Neuron (in vitro differentiated cells): Measurements from ENCODE around the gene ARHGAP15.

ENCODE experiments used
- H2AFZ ChIP-seq: one replicate; pipeline ENCODE4 v1.6.1; 2013; ENCODE audit warnings: low read depth, mild to moderate bottlenecking, inconsistent platforms, low read length, moderate library complexity
- H3K27me3 ChIP-seq: one replicate; pipeline ENCODE4 v1.6.1; 2013; ENCODE audit warnings: low read length; ENCODE audit not compliant: insufficient read depth
- H3K36me3 ChIP-seq: one replicate; pipeline ENCODE4 v1.6.1; 2013; ENCODE audit warnings: low read length; ENCODE audit not compliant: insufficient read depth
- H3K4me1 ChIP-seq: one replicate; pipeline ENCODE4 v1.6.1; 2013; ENCODE audit warnings: low read length; ENCODE audit not compliant: insufficient read depth
- H3K4me3 ChIP-seq: 2 replicates; pipeline ENCODE4 v1.5.1; 2013; ENCODE audit warnings: mild to moderate bottlenecking, low read length, moderate library complexity
- H3K9me3 ChIP-seq: one replicate; pipeline ENCODE4 v1.6.1; 2013; ENCODE audit warnings: low read length

ARHGAP15 gene

GRCh38 chr2:143674051-143674450 lies 544.8 kb downstream of the ARHGAP15 start:
- no peaks in the 10 kb centered on the region for H3K36me3 ChIP-seq

GRCh38 chr2:143675021-143675420 lies 545.8 kb downstream of the ARHGAP15 start:
- Histone ChIP-seq H3K4me3 (no peak overlapping the region), H3K4me1 (no peaks in the 10 kb centered on the region), H2AFZ (no peak overlapping the region), H3K36me3 (no peaks in the 10 kb centered on the region), H3K27me3 (no peaks in the 10 kb centered on the region), H3K9me3 (no peaks in the 10 kb centered on the region)

More at GRCh38 chr2:143674051-143674450, 544.8 kb downstream of the ARHGAP15 start:
- Histone ChIP-seq H3K9me3 (no peaks in the 10 kb centered on the region), H3K4me1 (no peaks in the 10 kb centered on the region), H2AFZ (no peak overlapping the region), H3K4me3 (no peak overlapping the region), H3K27me3 (no peaks in the 10 kb centered on the region)

- no peaks in the 10 kb centered on the region for H3K27me3 ChIP-seq
- no peaks in the 10 kb centered on the region for H3K36me3 ChIP-seq
- H3K9me3 ChIP-seq: no peaks in the 10 kb centered on the region
- no peak overlapping the region for H3K4me3 ChIP-seq
- no peaks in the 10 kb centered on the region for H3K4me1 ChIP-seq
- H2AFZ ChIP-seq: peak overlapping the region; percentile 35
Observed at GRCh38 chr2:143679617-143680016, 550.4 kb downstream of the ARHGAP15 start.

GRCh38 chr2:143680885-143681405 lies 551.7 kb downstream of the ARHGAP15 start:
- Histone ChIP-seq H3K4me1 (no peaks in the 10 kb centered on the region), H3K4me3 (no peak overlapping the region), H3K36me3 (no peaks in the 10 kb centered on the region), H2AFZ (no peak overlapping the region), H3K27me3 (no peaks in the 10 kb centered on the region), H3K9me3 (no peaks in the 10 kb centered on the region)

DNA sequence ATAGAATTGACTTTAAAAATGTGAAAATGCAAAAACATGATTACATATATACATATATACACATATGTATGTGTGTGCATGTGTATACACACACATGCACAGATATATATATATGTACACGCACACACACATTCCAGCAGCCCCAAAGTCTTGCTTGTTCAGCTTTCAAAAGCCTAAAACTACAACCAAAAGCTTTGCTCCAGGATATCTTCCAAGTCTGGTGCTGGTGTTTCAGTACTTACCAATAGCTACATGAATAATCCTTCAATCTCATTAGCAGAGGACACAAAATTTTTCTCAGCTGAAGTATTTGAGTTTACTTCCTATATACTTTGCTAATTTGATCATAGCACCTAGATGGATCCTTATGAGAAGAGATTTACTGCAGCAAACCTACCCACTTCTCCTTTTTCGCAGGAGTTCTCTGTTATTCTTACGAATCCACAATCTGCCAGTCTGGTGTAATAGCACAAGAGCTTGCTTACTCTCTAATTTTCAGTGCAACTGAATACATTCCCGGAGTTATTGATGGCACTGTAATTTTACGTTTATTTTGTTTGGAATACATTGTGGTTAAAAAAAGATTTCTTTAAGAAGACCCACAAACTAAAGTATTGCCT lies 553.3 kb downstream of the ARHGAP15 start:
- no peaks in the 10 kb centered on the region for H3K27me3 ChIP-seq
- no peaks in the 10 kb centered on the region for H3K36me3 ChIP-seq
- no peak overlapping the region for H3K4me3 ChIP-seq
- no peaks in the 10 kb centered on the region for H3K9me3 ChIP-seq
- no peaks in the 10 kb centered on the region for H3K4me1 ChIP-seq
- no peak overlapping the region for H2AFZ ChIP-seq

GRCh38 chr2:143683977-143684376 lies 554.8 kb downstream of the ARHGAP15 start:
- Histone ChIP-seq H3K9me3 (no peaks in the 10 kb centered on the region), H3K27me3 (no peaks in the 10 kb centered on the region), H3K4me1 (no peaks in the 10 kb centered on the region), H3K4me3 (no peak overlapping the region), H3K36me3 (no peaks in the 10 kb centered on the region), H2AFZ (no peak overlapping the region)

DNA sequence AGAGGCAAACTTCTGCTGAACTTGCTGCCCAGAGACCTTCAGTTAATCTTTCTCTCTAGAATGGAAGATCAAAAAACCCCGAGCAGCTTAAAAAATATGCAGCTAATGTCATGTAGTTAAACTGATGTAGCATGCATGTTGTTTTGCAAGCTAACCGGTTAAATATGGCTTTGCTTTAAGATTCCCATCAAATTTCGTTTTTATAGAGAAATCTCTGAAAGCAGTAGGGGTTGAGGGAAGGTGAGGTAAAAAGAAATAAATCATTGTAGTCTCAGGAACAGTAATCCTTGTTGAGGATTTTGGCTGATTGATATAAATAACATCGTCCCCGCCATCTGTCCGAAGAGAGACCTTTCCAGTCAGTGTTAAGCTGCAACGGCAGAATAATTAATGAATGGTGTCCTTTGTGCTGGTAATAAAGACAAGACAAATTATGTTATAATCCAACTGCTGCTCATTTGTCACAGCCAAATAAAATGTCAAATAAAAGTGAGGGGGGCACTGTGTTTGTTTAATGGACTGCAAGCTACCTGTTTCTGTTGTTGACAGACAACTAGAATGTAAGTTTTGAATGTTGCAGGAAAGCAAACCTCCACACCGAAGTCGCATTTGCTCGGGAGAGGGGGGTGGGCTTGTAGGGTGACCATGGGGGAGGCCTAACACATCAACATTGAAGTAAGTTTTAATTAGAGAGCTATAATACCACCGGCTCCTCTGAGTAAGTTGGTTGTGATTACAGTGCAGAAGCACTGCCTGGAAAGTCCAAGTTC lies 555.5 kb downstream of the ARHGAP15 start:
- Histone ChIP-seq H3K4me1 (no peaks in the 10 kb centered on the region), H3K9me3 (no peaks in the 10 kb centered on the region), H2AFZ (no peak overlapping the region), H3K36me3 (no peaks in the 10 kb centered on the region), H3K27me3 (no peaks in the 10 kb centered on the region), H3K4me3 (no peak overlapping the region)

GRCh38 chr2:143685421-143686078 lies 556.3 kb downstream of the ARHGAP15 start:
- Histone ChIP-seq H3K9me3 (no peaks in the 10 kb centered on the region), H3K4me1 (no peaks in the 10 kb centered on the region), H3K36me3 (no peaks in the 10 kb centered on the region), H3K27me3 (no peaks in the 10 kb centered on the region), H2AFZ (no peak overlapping the region), H3K4me3 (no peak overlapping the region)

- Histone ChIP-seq H3K9me3 (no peaks in the 10 kb centered on the region), H2AFZ (no peak overlapping the region), H3K27me3 (no peaks in the 10 kb centered on the region), H3K4me3 (no peak overlapping the region), H3K4me1 (no peaks in the 10 kb centered on the region), H3K36me3 (no peaks in the 10 kb centered on the region)
Observed at GRCh38 chr2:143686585-143687164, 557.5 kb downstream of the ARHGAP15 start.

DNA sequence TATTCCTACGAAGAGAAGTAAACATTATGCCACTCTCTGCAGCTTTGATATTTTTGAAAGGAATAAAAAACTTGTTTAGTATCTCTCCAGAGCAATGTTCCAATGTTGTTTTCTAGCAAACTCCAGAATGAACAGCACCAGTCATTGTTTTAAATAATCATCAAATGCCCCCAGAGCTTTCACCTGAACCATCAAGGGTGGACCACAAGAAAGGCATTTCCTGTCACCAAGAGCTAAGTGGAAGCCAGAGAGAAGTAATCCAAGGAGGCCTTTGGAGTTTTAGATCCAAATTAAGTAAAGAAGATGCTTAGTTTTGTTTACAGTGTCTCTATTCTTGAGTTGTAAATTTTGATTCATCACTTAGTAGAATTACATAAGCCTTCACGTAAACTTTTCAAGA lies 559.0 kb downstream of the ARHGAP15 start:
- Histone ChIP-seq H3K4me1 (no peaks in the 10 kb centered on the region), H3K9me3 (no peaks in the 10 kb centered on the region), H2AFZ (no peak overlapping the region), H3K36me3 (no peaks in the 10 kb centered on the region), H3K4me3 (no peak overlapping the region), H3K27me3 (no peaks in the 10 kb centered on the region)

- Histone ChIP-seq H2AFZ (no peak overlapping the region), H3K4me3 (no peak overlapping the region), H3K9me3 (no peaks in the 10 kb centered on the region), H3K27me3 (no peaks in the 10 kb centered on the region), H3K4me1 (no peaks in the 10 kb centered on the region), H3K36me3 (no peaks in the 10 kb centered on the region)
Observed at GRCh38 chr2:143688815-143689214, 559.6 kb downstream of the ARHGAP15 start.

DNA sequence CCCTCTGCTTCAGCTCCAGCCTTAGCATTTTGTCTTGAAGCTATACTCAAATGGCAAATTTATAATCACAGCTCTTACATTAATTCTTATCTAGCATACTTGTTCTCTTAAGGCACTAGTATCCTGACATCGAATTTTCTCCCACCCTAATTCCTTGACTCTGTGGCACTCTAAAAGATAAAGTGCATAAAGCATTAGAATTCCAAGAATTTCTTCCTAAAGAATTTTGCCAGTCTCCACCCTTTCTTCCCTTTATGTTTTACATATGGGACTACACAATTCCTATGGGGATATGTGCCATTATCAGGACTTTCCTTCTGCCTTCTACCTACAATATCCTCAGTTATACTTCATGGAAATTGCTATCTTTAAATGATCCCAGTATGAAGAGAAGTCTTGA lies 560.3 kb downstream of the ARHGAP15 start:
- H3K36me3 ChIP-seq: no peaks in the 10 kb centered on the region
- H3K4me3 ChIP-seq: no peak overlapping the region
- H2AFZ ChIP-seq: no peak overlapping the region
- H3K9me3 ChIP-seq: no peaks in the 10 kb centered on the region
- H3K27me3 ChIP-seq: no peaks in the 10 kb centered on the region
- H3K4me1 ChIP-seq: no peaks in the 10 kb centered on the region

DNA sequence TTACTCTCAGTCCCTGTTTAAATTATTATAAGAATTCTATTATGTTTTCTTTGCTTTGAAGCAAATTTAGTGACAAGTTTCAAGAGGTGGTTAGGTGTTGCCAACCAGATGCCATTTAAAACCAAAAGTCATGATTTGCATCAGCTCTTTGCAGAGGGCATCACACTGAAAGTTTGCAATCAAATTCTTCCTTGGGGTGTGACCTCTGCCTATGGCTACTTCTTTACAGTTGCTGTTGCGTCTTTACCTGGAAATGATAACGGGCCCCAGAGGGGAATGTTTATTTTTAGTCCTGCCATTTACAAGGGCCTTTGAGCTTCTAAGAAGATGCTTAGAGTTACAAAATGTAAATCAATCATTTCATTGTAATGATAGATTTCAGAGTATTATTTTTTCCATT lies 561.0 kb downstream of the ARHGAP15 start:
- no peaks in the 10 kb centered on the region for H3K9me3 ChIP-seq
- H3K36me3 ChIP-seq: no peaks in the 10 kb centered on the region
- no peak overlapping the region for H3K4me3 ChIP-seq
- no peaks in the 10 kb centered on the region for H3K4me1 ChIP-seq
- no peak overlapping the region for H2AFZ ChIP-seq
- no peaks in the 10 kb centered on the region for H3K27me3 ChIP-seq
